Right renal pelvis (tissue), 4 donors: ENCODE measurements around the gene RSPH4A. TPM values are rescaled to one million over a fixed set of nuclear protein-coding genes. Genes with fewer than 3 reads are reported as not detected.

Source experiments
- polyA plus RNA-seq, 4 donors: library from polyadenylated mRNA; unstranded; fragments of 120-200 nt; gene quantifications; one replicate each; pipeline ENCODE4 v1.2.1, GENCODE V29; 2013; ENCODE audit not compliant: insufficient read length in 4 of 4

The RSPH4A gene
- polyA plus RNA-seq, 4 donors = 2.3 to 3.3 (median 2.9) TPM

Other genes starting within 250 kb of the RSPH4A start
- gene DSE, start 245.5 kb upstream of the RSPH4A start, polyA plus RNA-seq = 10 to 100 TPM; 37.1 to 46.7 (median 43.2) TPM
- gene CALHM6, start 155.1 kb upstream of the RSPH4A start, polyA plus RNA-seq = 1 to 10 TPM; 2.8 to 5.6 (median 4.6) TPM
- 1 to 10 TPM; 2.2 to 3.8 (median 3.4) TPM for gene CALHM5, start 104.8 kb upstream of the RSPH4A start, polyA plus RNA-seq
- under 1 TPM; 0.23 to 0.73 (median 0.39) TPM for gene TRAPPC3L, start 70.8 kb upstream of the RSPH4A start, polyA plus RNA-seq
- gene CALHM4, start 62.7 kb upstream of the RSPH4A start, polyA plus RNA-seq = under 1 TPM; 0.49 to 0.79 (median 0.61) TPM
- 10 to 100 TPM; 71.3 to 83.5 (median 80.1) TPM for gene RWDD1, start 45.0 kb upstream of the RSPH4A start, polyA plus RNA-seq
- 10 to 100 TPM; 11.8 to 15.2 (median 14.5) TPM for gene ZUP1, start 52.3 kb downstream of the RSPH4A start, polyA plus RNA-seq
- 10 to 100 TPM; 16.8 to 23.8 (median 21.5) TPM for gene KPNA5, start 64.7 kb downstream of the RSPH4A start, polyA plus RNA-seq
- 10 to 100 TPM in 1 of 4 donors, 1 to 10 TPM in 3; 5.8 to 11.3 (median 7.3) TPM for gene FAM162B, start 149.2 kb downstream of the RSPH4A start, polyA plus RNA-seq
- under 1 TPM; 0.13 to 0.73 (median 0.29) TPM for gene GPRC6A, start 212.6 kb downstream of the RSPH4A start, polyA plus RNA-seq